ENCODE measurements around the gene TSC22D3.
A peak's percentile ranks its signal among the peaks of the same experiment; 100 is the strongest.
"Not testable (repeated sequence)": the region's sequence is repeated elsewhere in the genome, so short reads cannot be mapped to it uniquely, and the experiment has no call there.

Gene TSC22D3

DNA sequence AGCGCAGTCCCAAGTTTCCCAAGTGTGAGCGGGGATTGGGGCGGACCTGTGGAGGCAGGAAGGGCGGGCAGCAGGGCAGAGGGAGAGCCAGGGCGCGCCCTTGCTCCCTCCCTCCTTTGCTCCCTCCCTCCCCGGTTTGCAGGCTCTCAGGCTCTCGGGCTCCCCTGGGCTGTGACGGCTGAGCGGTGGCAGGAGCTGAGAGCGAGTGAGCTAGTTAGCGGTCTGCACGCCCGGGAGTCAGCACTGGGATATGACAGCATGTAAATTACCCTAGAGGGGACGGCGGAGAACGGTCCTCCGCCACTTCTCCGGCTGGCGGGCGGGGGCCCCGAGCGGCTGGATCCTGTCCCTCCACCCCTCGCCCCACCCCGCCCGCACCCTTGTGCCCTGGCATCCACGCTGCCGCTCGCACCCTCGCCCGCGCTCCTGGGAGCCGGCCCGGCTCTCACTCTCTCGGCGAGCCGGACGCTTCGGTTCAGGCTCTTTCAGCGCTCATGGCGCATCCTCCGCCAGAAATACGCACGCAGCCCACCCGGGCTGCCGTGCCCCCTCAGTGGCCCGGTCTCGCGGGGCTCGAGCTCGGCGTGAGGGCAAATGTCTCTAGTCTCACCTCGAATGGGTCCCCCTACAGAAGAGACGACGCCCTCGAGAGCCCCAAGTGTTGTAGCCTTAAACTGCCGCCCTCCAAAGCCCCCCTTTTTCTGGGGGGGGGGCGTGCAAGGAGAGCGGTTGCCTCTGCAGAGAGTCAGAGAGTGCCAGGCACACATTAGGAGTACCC lies at the start of gene TSC22D3:
Gene TSC22D3 (minus strand): TSS at position 54 of the 778 bp plus-strand sequence. CDS start 368 bp downstream, outside the sequence.
- DNase-seq = peak; percentile 2

DNA sequence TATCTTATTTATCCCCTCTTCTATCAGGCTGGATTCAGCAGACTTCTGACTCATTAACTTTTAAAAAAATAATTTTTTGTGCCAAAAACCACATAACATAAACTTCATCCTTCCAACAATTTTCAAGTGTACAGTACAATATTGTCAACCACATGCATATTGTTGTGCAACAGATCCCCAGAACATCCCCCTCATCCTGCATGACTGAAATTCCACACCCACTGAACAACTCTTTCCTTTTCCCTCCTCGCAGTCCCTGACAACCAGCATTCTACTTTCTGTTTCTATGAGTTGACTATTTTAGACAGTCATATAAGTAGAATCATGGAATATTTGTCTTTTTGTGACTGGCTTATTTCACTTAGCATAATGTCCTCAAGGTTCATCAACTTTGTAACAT lies 47.9 kb upstream of the TSC22D3 start:
- no peak for DNase-seq

DNA sequence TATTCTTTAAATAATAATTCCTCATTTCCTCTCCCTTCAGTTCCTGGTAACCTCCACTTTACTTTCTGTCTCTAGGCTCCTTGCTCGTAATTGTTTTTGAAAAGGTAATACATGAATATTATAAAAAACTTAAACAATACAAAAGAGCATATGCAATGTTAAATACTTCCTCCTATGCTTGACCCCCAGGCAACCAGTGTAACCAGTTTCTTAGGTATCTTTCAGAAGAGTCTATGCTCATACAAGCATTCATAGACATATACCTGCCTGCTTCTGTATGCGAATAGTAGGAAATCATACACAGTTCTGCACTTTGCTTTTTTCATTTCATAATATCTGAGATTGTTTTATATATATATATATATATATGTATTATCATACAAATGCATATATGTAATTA lies 47.5 kb upstream of the TSC22D3 start:
- no peak for DNase-seq

DNA sequence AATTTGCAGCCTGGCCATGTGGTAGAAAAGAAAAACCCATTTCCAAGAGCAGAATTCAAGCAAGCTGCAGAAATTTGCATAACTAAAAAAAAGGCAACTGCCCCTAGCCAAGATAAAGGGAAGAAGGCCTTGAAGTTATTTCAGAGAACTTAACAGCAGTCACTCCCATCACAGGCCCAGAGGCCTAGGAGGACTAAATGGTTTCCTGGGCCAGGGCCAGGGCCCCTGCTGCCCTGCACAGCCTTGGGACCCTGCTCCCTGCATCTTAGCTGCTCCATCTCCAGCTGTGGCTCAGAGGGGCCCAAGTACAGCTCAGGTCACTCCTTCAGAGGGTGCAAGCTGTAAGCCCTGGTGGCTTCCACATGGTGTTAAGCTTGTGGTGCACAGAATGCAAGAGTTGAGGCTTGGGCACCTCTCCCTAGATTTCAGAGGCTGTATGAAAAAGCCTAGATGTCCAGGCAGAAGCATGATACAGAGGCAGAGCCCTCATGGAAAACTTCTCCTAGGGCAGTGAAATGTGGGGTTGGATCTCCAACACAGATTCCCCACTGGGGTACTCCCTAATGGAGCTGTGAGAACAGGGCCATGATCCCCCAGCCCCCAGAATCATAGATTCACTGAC lies 43.4 kb upstream of the TSC22D3 start:
- DNase-seq = no peak

DNA sequence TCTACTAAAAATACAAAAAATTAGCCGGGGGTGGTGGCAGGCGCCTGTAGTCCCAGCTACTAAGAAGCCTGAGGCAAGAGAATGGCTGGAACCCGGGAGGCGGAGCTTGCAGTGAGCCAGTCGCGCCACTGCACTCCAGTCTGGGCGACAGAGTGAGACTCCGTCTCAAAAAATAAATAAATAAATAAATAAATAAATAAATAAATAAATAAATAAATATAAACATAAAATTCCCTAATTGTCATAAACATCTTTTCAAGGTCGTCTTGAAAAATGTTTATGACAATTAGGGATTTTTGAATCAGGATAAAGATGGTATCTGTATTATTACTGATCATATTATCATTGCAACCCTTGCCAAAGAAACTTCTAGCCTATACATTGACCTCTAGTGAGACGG lies 34.5 kb upstream of the TSC22D3 start:
- DNase-seq = not testable (repeated sequence)

DNA sequence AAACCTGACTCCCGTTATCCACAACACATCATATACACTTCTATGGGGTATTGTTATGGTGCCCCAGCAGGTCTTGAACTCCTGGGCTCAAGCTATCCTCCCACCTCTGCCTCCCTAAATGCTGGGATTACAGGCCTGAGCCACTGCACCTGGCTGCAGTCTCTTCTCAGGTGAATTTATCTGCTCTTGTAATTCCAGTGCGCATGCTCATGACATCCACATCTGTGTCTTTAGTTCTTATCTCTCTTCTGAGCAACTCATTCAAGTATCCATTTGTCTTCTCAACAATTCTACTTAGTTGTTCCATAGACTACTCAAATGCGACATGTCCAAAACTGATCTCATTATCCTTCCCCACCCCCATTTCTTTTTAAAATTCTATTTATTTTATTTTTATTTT lies 29.6 kb upstream of the TSC22D3 start:
- DNase-seq = no peak

DNA sequence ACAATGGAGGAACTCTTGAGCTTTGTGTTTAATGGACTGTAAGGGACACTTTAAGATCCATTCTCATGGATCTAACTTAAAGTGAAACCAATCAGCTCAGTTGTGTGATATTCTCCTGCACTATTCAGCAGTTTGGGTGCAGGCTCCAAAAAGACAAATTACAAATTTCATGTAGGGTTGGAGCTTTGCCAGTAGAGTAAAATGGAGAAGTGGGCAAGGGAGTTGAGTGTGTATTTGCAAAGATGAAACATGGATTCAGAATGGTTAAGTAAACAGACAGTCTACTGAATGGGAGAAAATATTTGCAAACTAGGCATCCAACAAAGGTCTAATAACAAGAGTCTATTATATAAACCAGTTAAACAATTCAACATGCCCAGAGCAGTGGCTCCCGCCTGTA lies 28.8 kb upstream of the TSC22D3 start:
- no peak for DNase-seq

DNA sequence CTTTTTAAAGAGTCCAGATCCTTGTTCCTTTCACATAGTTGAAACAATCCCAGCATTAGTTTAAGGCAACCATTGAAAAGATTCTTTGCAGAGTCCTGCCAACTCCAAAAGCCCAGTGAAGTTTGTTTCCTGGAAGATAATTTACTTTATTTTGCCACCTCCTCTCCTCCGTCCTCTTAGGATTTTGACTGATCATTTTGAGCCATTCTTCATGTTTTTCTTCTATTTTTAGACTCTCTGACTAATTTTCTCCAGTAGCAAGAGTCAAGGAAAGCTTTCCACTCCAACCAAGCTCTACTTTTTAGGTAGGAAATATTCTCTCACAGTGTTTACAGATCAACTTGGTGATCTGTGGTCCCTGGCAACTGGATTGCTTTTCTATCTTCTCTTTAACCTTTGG lies 12.2 kb upstream of the TSC22D3 start:
- no peak for DNase-seq

DNA sequence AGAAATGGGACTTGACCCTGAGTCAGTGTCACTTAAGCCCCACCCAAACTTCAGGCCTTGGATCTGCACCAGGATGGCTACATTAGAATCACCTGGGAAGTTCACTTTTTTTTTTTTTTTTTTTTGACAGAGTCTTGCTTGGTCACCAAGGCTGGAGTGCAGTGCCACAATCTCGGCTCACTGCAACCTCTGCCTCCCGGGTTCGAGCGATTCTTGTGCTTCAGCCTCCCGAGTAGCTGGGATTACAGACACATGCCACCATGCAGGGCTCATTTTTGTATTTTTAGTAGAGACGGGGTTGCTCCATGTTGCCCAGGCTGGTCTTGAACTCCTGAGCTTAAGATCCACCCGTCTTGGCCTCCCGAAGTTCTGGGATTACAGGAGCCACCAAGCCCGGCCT lies 4.9 kb upstream of the TSC22D3 start:
- DNase-seq = no peak

DNA sequence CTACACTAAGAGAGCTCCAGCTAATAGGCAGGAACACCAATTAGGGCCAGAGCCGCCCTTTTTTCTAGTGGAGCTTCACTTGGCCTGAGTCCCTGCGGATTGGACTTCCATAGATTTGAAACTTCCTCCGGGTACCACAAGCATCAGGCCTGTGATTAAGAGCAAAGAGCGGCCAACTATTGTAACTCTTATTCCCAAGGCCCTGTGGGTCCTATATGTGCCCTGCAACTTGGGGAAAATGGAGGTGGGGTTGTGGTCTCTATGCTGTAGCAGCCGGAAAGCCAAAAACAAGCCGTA lies 1.9 kb upstream of the TSC22D3 start, which contains the start of gene NCBP2L:
Gene NCBP2L (plus strand): TSS at position 198 of the 297 bp plus-strand sequence. CDS start 16,488 bp downstream, outside the sequence.
- DNase-seq = no peak

DNA sequence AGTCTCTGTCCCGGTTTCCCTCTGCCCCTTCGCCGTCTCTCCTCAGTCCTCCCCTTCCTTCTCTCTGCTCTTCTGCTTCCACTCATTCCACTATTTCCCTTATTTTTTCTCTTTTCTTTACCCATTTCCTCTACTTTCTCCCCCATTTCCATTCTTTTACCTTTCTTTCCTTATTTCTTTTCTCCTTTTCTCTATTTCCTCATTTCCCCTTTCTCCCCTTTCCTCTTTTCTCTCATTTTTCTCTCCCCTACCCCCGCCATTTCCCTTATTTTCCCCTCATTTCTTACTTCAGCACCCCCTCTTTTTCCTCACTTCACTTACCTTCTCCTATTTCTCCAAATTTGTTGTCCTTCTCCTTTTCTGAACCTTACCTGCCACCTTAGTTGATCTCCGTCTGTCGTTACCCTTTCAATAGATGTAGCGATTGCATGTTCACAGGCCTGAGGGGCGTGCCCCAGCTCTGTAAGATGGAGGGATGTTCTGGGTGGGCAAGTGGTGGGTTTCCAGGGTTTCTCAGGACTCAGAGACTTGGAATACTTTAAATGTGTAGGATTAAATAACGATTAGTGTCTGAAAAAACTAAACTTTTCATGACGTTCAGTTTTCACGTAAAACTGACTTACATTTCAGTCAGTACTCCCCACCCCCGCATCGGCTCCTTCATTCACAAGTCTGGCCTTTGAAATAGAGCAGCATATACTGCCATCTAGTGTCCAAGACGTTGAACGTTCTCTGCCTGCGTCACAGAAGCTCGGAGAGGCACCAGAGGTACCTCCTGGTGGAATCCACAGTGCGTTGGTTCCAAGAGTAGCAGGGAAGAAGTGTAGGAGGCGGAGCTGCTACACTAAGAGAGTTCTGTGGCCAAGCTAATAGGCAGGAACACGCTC lies 1.3 kb upstream of the TSC22D3 start:
- peak; percentile 20 for DNase-seq

DNA sequence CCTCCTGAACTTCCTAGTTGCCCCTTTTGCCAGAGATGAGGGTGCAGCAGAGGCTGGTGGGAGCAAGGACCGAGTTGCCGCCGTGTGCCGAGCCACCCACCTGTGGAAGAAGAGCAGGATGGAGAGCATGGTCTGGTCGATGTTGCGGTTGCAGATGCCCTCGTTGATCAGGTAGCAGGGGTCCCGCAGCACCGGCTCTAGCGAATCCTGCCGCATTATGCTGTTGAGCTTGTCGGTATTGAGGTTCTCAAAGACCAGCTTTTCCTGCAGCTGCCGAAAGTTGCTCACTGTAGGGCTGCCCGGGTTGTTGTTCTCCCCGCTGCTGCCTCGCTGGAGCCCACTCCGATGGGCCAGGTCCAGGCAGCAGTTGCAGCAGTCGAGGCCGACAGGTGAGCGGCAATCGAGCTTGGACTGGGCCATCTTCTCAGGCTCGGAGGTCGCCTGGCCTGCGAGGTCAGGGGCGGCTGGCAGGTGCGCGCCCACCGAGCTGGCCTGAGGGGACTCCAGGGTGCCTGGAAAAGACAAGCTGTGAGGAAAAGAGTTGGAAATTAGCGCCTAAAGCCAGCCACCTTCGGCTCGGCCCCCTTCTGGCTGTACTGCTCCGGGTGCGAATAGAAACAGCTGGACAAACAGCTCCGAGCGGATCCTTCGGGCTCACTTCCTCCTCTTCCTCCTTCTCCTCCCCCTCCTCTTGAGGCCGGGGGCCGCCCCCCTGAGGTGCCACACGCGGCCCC lies 420 bp downstream of the TSC22D3 start:
- no peak for DNase-seq

DNA sequence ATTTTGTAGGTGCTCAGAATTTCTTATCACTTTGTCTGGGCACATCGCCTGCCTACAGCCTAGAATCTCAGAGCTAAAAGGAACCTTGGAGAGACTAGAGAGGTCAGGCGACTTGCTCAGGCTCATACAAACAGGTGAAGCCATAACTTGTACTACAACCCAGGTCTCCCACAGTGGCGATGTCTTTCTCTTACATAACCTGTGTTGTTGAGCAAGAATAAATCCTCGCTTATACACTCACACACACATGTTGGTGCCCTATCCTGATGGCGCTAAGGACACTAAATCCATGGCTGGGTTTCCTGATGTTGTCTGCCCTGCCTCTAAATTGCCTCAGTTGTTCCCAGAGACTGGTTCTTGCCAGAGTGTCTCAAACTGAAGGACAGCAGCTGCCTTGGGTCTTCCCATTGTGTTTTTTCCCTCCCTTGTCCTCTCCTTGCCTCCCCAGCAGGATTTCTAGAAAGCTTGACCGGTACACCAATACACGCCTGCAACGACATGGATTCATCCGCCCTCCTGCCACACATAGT lies 1.6 kb downstream of the TSC22D3 start:
- DNase-seq = no peak

DNA sequence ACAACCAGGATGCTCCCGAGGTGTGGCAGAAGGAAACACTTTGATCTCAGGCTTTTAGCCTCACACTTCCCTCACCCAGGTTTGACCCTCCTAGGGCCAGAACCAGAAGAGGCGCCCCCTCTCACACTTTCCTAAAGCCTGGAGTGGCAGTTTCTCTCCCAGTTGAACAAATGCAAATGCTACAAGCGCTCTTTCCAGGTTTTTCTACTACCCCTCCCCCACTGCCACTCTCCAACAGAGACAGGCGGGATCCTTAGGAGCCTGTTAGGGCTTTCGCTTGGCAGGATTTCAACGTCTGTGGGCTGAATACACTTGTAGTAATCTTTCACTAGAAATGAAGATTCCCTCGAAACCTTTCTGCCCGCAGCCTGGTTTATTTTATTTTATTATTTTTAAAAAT lies 2.4 kb downstream of the TSC22D3 start:
- no peak for DNase-seq

DNA sequence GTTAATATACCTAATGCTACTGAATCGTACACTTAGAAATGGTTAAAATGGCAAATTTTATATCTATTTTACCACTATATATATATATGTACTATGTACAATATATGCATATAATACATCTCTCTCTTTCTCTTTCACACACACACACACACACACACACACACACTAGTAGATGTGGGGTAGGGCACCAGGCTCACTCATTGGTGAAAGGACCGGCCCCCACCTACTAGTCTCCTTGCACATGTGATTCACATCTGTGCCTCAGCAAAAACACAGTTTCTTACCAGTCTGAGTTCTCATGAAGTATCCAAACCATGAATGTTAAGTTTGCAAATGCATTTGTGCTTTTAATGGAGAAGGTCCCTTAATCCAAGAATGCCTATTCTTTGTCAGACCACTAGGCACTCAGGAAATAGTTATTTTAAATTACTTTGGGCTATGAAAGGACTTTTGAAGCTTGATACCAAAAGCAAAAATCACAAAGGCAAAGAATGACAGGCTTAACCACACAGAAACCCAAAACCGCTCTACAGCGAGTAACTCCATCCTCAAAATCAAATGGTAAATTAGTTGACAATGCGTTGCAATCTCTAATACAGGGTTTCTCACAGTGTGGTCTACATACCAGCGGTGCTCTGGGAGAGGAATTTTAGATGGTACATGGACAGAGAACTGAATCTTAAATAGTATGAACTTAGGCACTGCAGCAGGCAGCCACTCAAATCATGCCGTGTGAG lies 5.8 kb downstream of the TSC22D3 start:
- no peak for DNase-seq

DNA sequence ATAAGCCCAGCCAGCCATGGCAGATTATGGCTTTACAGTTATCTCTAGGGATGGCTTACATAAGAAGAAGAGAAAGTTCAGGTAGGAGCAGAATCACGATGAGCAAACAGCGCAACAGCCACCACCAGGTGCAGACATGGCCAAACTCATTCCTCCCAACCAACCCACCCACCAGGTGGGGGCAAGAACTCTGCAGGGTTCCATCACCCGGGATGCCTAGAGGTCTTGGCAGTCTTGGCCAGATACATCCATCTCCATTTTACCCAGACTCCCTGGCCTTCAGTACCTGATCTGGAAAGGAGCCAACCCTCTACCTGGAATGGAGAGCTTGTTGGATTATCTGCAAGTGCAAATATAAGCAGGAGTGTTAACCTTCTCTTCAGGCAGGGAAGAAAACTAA lies 7.5 kb downstream of the TSC22D3 start:
- no peak for DNase-seq

DNA sequence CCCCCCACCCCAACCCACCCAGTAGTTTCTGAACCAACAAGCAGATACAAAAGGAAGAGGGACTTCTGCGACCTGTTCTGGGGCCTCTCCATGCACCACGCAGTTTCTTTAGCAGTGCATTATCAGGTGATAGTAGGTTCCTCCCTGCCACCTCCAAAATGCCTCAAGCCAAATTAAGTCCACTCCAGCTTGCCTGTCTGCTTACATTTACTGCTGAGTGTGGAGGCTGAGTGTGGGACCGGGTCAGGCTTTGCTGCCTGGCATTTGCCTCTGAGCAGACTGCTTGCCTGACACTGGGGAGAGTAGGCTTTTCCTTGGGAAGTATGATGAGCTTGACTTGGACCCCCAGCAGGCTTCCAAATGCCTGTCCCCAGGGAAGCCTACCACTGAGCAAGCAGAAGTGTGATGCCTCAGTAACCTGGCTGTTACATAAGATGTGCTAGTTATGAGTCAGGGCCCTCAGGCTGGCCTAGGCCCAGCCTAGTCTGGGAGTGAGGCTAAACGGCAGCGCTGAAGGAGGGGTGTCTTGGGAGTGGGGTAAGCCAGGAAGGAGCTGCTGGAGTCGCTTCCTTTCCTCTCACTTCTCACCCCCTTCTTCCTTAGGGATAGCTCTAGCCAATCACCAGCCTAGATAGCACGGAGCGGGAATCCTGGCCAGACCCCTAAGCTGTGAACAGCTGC lies 9.0 kb downstream of the TSC22D3 start:
- no peak for DNase-seq

DNA sequence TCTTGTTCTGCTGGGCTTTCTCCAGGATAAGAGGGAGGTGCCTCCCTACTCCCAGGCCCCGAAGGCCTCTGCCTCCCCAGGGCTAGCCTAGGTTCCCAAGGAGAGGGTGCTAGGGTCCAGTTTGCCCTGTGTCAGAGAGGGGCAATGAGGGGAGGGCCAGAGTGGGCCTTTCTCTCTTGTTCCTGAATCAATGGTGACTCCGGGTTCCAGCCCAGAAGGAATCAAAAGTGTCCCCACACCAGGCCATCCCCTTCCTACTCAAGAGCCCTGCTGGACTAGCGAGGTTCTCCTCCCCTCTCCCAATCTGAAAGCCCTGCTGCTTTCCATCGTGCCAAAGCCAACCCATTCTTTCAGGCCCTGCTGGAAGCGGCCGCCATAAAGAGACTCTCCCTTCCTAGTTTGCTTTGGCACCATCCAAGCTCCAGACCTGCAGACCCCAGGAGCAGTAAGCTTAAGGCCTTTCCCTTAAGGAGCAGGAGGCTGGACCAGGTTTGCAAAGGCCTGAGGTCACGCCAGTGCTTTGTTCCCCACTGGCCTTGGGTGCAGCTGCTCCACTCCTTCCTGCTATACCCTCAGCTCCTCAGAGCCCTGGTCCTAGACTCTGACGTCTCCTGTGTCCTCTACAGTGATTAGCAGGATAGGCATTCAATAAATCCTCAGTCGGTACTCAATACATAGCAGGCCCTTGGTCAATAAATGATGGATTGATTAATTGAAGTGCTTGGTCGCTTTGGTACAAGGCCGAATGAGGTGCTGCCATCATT lies 10.6 kb downstream of the TSC22D3 start:
- DNase-seq = no peak

DNA sequence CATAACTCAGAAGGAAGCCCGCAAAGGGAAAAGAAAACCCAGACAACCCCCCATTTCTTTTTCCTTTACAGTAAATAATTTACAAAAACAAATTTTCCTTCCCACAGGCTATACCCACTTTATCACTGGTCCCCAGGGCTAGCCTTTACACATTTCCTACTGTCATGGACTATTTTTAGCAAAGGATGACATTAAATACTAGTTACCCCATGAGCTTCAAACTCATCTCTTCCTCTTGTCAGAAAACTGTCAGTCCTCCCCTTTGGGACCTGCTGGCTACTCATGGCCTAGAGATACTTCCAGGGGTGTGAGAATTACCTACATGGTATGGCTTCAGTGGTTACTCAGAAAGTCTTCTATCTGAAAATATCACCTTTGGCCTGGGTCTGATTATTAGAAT lies 11.9 kb downstream of the TSC22D3 start:
- DNase-seq = no peak

DNA sequence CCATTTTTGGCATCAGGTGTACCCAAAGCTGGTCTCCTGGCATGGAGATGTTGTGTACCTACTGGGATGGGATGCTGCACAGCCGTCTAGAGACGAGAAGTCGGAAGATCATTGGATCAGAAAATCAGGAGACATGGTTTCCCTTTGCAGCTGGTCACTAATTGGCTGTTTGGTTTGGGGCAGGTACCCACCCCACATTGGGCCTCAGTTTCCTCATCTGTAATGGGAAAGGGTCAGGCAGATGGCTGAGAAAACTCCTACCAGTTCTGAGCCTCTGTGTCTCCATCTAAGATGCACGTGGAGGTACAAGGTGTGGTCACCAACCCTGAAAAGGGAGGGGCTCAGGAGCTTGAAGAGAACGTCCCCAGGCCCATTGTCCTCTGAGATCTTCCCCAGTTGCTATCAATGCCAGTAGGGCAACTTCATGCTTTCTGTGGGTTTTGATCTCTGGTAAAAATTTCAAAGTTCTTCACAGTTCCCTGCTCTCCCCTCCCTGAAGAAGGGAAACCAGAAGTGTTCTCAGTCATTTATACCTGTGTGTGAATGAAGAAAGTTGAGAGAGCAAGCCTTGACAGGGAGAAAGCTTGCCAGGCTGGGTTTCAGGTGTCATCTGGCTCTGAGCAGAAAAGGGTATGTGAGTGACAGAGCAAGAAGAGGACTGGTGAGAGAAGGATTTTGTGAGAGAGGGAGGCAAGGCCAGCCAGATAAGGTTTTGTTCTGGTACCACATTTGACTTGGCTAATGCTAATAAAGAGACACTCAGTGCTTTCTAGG lies 15.1 kb downstream of the TSC22D3 start:
- no peak for DNase-seq

Data from NCI-H774 (cell line).